ENCODE measurements around the gene SNAP47. TPM values are rescaled to one million over a fixed set of nuclear protein-coding genes. Genes with fewer than 3 reads are reported as not detected.
A peak's percentile ranks its signal among the peaks of the same experiment; 100 is the strongest.

SNAP47 gene
- polyA plus RNA-seq, 1 experiment: 32.8 TPM

DNA sequence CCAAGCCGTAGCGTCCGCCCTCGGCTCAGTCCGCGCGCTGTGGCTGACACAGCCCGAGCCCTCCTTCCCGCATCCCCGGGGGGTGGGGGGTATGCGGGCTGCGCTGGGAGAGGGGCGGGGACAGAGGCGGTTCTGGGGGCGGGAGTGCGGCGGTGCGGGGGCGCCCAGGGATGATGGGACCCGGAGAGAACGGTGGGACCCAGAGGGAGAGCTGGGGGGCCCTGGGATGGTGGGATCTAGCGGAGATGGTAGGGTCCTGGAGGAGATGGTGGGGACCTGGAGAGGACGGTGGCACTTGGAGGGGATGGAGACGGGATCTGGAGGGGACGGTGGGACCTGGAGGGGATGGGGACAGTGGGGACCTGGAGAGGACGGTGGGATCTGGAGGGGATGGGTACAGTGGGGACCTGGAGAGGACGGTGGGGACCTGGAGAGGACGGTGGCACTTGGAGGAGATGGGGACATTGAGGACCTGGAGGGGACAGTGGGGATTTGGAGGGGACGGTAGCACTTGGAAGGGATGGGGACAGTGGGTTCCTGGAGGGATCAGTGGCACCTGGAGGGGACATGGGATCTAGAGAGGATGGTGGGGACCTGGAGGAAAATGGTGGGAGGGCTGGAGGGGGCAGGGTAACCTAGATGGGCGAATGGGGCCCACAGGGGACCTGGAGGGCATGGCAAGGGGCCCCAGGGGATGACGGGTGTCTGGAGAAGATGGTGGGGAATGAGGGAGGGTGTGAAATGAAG, 477 bp downstream of the SNAP47 start:
- CTCF ChIA-PET: interaction anchor here (0.8 to 0.9 kb wide), 2 partner anchors 23 to 28 kb away, joined by 3 to 5 read pairs; no protein-coding TSS in a partner anchor

DNA sequence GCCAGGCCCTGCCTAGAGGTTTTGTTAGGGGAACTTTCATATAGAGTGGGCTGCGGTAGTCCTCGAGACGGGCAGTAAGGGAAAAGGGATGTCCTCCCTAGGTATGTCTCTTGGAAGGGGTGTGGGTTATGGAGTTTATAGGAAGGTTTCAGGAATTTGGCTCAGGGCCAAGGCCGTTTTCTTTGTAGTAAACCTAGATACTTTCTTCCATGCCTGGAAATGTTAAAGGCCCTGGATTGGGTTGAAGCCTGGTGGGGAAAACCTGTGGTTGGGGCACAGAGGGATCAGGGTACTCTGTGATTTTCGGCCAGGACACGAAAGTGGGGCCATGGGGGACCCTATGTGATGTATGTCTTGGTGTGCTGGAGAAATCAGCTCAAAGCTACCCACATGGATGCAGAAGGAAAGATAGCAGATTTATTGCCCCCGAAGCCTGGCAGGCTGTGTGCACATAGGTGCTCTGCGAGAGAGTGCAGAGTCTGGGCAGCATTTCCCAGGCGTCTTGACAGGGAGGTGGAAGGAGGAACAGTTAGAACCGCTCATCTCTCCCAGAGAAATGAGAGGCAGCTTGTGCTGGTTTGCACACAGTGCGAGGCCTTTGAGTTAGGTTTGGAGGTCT, 1.7 kb downstream of the SNAP47 start:
- POLR2A ChIA-PET: no interaction called here

More for the DNA sequence above, 477 bp downstream of the SNAP47 start:
- H3K4me3 ChIP-seq (ENCODE audit: low read depth, low read length): peak overlapping the region; percentile 96
- POLR2A ChIA-PET: no interaction called here
- H3K36me3 ChIP-seq (ENCODE audit: control insufficient read depth, insufficient read depth, low read length): peaks cover 18% of the 10 kb centered on the region
- H3K27me3 ChIP-seq (ENCODE audit: control insufficient read depth, insufficient read depth, low read length): no peaks in the 10 kb centered on the region
- no peak for DNase-seq (ENCODE audit: low read depth)
- TF ChIP-seq, protein P1, sequence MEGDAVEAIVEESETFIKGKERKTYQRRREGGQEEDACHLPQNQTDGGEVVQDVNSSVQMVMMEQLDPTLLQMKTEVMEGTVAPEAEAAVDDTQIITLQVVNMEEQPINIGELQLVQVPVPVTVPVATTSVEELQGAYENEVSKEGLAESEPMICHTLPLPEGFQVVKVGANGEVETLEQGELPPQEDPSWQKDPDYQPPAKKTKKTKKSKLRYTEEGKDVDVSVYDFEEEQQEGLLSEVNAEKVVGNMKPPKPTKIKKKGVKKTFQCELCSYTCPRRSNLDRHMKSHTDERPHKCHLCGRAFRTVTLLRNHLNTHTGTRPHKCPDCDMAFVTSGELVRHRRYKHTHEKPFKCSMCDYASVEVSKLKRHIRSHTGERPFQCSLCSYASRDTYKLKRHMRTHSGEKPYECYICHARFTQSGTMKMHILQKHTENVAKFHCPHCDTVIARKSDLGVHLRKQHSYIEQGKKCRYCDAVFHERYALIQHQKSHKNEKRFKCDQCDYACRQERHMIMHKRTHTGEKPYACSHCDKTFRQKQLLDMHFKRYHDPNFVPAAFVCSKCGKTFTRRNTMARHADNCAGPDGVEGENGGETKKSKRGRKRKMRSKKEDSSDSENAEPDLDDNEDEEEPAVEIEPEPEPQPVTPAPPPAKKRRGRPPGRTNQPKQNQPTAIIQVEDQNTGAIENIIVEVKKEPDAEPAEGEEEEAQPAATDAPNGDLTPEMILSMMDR (IDR thresholded peaks at IDR 0.05; ENCODE audit: insufficient read depth, low read depth, low read length): no peak

DNA sequence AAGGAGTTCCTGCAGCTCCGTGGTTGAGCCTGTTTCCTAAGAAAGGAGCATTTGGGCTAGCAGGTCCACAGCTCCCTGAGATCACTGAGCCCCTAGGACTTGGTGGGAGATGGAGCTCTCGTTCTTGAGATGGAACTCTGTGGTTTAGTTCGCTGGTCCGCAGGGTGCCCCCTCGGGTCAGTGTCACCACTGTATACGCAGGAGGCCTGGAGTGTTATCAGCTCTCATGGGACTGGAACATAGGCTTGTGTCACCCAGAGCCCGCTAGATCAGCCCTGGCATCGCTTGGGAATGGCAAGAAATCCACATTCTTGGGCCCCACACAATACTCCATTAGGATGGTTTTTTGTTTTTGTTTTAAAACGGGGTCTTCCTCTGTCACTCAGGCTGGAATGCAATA, 3.6 kb downstream of the SNAP47 start:
- Histone ChIP-seq H3K36me3 (ENCODE audit: control insufficient read depth, insufficient read depth, low read length) (peaks cover 3% of the 10 kb centered on the region), H3K4me3 (ENCODE audit: low read depth, low read length) (no peak overlapping the region), H3K27me3 (ENCODE audit: control insufficient read depth, insufficient read depth, low read length) (no peaks in the 10 kb centered on the region)
- ChIA-PET POLR2A (no interaction called here), CTCF (no interaction called here)
- DNase-seq (ENCODE audit: low read depth): no peak
- TF ChIP-seq, protein P1 (IDR thresholded peaks at IDR 0.05; ENCODE audit: insufficient read depth, low read depth, low read length): no peak

More for the DNA sequence above, 1.7 kb downstream of the SNAP47 start:
- TF ChIP-seq, protein P1 (IDR thresholded peaks at IDR 0.05; ENCODE audit: insufficient read depth, low read depth, low read length): no peak
- H3K36me3 ChIP-seq (ENCODE audit: control insufficient read depth, insufficient read depth, low read length): peaks cover 14% of the 10 kb centered on the region
- no peak overlapping the region for H3K4me3 ChIP-seq (ENCODE audit: low read depth, low read length)
- CTCF ChIA-PET: no interaction called here
- no peaks in the 10 kb centered on the region for H3K27me3 ChIP-seq (ENCODE audit: control insufficient read depth, insufficient read depth, low read length)
- DNase-seq (ENCODE audit: low read depth): no peak

DNA sequence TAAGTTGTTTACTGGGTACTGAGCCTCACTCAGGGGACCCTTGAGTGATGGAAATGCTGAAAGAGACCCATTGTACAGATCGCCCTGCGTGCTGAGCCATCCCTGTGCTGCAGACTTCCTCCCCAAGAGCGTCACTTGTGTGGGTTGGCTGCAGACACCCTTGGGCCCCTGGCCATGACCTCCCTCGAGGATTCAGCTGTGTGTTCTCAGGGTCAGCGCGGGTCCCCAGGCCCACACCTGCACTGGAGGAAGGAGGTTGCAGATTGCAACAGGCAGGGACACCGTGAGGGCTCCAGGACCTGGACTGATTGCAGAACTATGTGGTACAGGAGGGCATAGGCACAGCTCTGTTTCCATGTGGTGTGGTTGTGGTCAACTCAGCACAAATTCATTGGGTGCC, 4.4 kb downstream of the SNAP47 start:
- Histone ChIP-seq H3K36me3 (ENCODE audit: control insufficient read depth, insufficient read depth, low read length) (peaks cover 3% of the 10 kb centered on the region), H3K27me3 (ENCODE audit: control insufficient read depth, insufficient read depth, low read length) (no peaks in the 10 kb centered on the region), H3K4me3 (ENCODE audit: low read depth, low read length) (no peak overlapping the region)
- POLR2A ChIA-PET: no interaction called here
- TF ChIP-seq, protein P1 (IDR thresholded peaks at IDR 0.05; ENCODE audit: insufficient read depth, low read depth, low read length): no peak
- DNase-seq (ENCODE audit: low read depth): no peak
- CTCF ChIA-PET: no interaction called here

DNA sequence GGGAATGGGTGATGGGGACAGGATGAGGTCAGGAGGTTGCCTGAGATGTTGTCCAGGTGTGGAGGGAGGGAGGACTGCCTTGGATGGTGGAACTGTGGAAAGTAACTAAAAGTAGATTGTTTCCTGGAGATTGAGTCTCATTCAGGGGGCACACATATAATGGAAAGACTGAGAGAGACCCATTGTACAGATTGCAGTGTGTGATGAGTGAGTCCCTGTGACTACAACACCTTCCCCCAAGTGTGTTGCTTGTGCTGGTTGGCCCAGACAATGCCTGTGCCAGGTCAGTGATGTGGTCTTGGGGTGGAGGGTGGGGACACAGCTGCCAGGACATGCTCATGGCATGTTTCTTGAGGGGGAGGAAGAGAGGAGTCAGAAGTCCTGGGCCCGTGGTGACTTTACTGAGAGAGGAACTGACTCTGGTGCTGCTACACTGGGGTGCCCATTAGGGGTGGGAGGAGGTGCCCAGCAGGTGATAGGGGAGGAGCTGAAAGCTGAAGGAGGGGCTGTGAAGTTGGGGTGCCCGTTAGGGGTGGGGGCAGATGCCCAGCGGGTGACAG, 5.2 kb downstream of the SNAP47 start:
- ChIA-PET POLR2A (no interaction called here), CTCF (interaction anchor here (0.8 kb wide), 1 partner anchor 13 kb away, joined by 3 read pairs; no protein-coding TSS in a partner anchor)
- no peak for DNase-seq (ENCODE audit: low read depth)
- TF ChIP-seq, protein P1 (IDR thresholded peaks at IDR 0.05; ENCODE audit: insufficient read depth, low read depth, low read length): no peak
- Histone ChIP-seq H3K27me3 (ENCODE audit: control insufficient read depth, insufficient read depth, low read length) (no peaks in the 10 kb centered on the region), H3K4me3 (ENCODE audit: low read depth, low read length) (no peak overlapping the region), H3K36me3 (ENCODE audit: control insufficient read depth, insufficient read depth, low read length) (peaks cover 3% of the 10 kb centered on the region)

Data from BJ (cell line).